Breast epithelium (tissue), 4 donors: ENCODE results near the gene FEZF2. TPM values are rescaled to one million over a fixed set of nuclear protein-coding genes. Genes with fewer than 3 reads are reported as not detected.

Experiments used
- DNase-seq, 2 donors: peaks; one replicate each; pipeline ENCODE4 v3.0.0-alpha.2; 2019; ENCODE audit warnings: low spot score in 2 of 2
- H3K27ac ChIP-seq, 2 donors: fragments of 200-600 bp; sonication (generic) in 1 of 2; one replicate each; pipeline ENCODE4 v1.5.1; 2016 to 2019; ENCODE audit warnings: mild to moderate bottlenecking in 1 of 2
- H3K27me3 ChIP-seq, 2 donors: fragments of 200-600 bp; sonication (generic) in 1 of 2; one replicate each; pipeline versions ENCODE4 v1.5.1 to v1.6.0; 2017 to 2019; ENCODE audit warnings: control low read depth in 1 of 2, mild to moderate bottlenecking in 1 of 2
- H3K36me3 ChIP-seq: fragments of 200-600 bp; one replicate; pipeline ENCODE4 v1.5.1; 2019
- H3K4me1 ChIP-seq, 2 donors: fragments of 200-600 bp; sonication (generic); one replicate each; pipeline ENCODE4 v1.5.1; 2016 to 2019; ENCODE audit warnings: control low read depth in 1 of 2
- H3K4me3 ChIP-seq, 3 donors: fragments of 200-600 bp; sonication (generic); 1 replicate in 2 of 3; 2 replicates in 1 of 3; pipeline ENCODE4 v1.5.1; 2016 to 2019; ENCODE audit warnings: mild to moderate bottlenecking in 3 of 3, moderate library complexity in 2 of 3
- H3K9me3 ChIP-seq, 2 donors: fragments of 200-600 bp; sonication (generic) in 1 of 2; one replicate each; pipeline ENCODE4 v1.5.1; 2016 to 2019; ENCODE audit warnings: control low read depth in 1 of 2
- POLR2A ChIP-seq: fragments of 450-650 bp; IDR thresholded peaks from one replicate; pipeline ENCODE4 v1.6.1; 2016; ENCODE audit warnings: antibody characterized with exemption, mild to moderate bottlenecking, moderate library complexity
- POLR2AphosphoS5 ChIP-seq, 3 donors: sonication (generic); formaldehyde crosslinking; IDR thresholded peaks; one replicate each; pipeline ENCODE4 v1.6.1; 2017; ENCODE audit warnings: antibody characterized with exemption in 3 of 3
- intact Hi-C: fragments of 100-400 bp; cut with DNase I; formaldehyde crosslinking; loops from one replicate; pipeline ENCODE4 v1.15.1; 2023; ENCODE audit warnings: low total_unique reads
- total RNA-seq, 3 donors: library from RNA; depleted of rRNA; stranded (reverse); fragments of >200 nt; gene quantifications; one replicate each; pipeline ENCODE4 v1.1.0, GENCODE V29; 2016
- TF ChIP-seq, protein P1 (sequence below), 3 donors: fragments of 450-650 bp; IDR thresholded peaks; one replicate each; pipeline ENCODE4 v1.5.1; 2016 to 2017; ENCODE audit warnings: antibody characterized with exemption in 3 of 3, mild to moderate bottlenecking in 3 of 3, moderate library complexity in 3 of 3

The FEZF2 gene
- total RNA-seq, 3 donors from 2014 or later, result not detected

- Histone ChIP-seq H3K4me1 (peaks cover 0 to 5% of the 10 kb centered on the region in 2 donors), H3K36me3 (no peaks in the 10 kb centered on the region), H3K9me3 (no peaks in the 10 kb centered on the region), H3K4me3 (peak overlapping the region in 1 of 3 donors; percentile 20), H3K27ac (no peak overlapping the region), H3K27me3 (peaks cover 0 to 97% of the 10 kb centered on the region in 2 donors)
- DNase-seq, result no peak
- intact Hi-C loops, result no loop called here
- no peak for TF ChIP-seq POLR2AphosphoS5 (IDR thresholded peaks at IDR 0.05)
- TF ChIP-seq, protein P1, sequence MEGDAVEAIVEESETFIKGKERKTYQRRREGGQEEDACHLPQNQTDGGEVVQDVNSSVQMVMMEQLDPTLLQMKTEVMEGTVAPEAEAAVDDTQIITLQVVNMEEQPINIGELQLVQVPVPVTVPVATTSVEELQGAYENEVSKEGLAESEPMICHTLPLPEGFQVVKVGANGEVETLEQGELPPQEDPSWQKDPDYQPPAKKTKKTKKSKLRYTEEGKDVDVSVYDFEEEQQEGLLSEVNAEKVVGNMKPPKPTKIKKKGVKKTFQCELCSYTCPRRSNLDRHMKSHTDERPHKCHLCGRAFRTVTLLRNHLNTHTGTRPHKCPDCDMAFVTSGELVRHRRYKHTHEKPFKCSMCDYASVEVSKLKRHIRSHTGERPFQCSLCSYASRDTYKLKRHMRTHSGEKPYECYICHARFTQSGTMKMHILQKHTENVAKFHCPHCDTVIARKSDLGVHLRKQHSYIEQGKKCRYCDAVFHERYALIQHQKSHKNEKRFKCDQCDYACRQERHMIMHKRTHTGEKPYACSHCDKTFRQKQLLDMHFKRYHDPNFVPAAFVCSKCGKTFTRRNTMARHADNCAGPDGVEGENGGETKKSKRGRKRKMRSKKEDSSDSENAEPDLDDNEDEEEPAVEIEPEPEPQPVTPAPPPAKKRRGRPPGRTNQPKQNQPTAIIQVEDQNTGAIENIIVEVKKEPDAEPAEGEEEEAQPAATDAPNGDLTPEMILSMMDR (IDR thresholded peaks at IDR 0.05), result no peak
- no peak for TF ChIP-seq POLR2A
Observed at GRCh38 chr3:62378311-62378789, 5.0 kb upstream of the FEZF2 start.

DNA sequence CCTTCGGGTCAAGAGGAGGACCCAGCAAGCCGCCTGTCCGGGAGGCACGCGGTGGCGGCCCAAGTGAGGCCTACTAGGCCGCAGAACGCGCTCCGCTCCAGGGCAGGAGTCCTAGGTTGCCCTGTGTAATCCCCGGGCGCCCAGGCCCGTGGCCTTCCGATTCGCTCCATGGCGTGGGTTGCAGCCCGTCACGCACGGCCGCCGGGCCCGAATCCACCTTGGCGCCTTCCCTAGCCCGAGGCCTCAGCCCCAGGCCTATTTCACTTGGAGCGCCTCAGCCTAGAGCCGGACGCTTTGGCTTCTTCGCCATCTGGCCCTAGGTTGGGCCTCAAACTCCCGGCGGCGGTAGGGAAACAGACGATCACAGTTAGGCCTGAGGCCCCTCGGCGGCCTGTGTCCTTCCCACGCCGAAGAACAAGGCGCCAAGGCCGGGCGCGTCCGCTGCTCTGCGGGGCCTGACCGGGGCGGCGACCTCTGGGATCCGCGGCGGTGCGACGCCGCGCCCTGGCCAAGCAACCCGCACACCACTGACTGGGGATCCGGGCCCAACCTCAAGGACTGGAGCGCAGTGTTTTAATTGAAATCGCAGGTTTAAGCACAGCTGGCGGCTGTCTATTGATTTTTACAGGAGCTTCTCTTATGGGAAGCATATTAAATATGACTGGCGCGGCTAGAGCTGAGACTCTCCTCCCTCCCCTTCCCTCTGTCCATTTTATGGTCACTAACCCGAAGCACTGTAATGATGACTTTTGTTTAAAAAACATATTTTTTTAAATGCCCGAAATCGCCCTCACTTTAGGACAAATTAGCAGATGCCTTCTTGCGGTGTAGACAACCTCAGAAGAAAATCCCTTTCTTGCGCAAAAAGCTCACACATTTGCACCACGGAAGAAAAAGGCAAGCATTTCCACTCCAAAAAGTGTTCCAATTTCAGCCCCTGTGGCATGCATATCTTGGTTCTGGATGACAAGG, 3.8 kb upstream of the FEZF2 start:
- no peaks in the 10 kb centered on the region for H3K9me3 ChIP-seq
- peaks cover 0 to 99% of the 10 kb centered on the region in 2 donors for H3K27me3 ChIP-seq
- no peak overlapping the region for H3K4me3 ChIP-seq
- H3K4me1 ChIP-seq, result peaks cover 0 to 5% of the 10 kb centered on the region in 2 donors
- DNase-seq, result no peak
- H3K27ac ChIP-seq, result no peak overlapping the region
- intact Hi-C loops, result no loop called here
- TF ChIP-seq POLR2A (no peak), POLR2AphosphoS5 (IDR thresholded peaks at IDR 0.05) (no peak)
- TF ChIP-seq, protein P1 (IDR thresholded peaks at IDR 0.05), result no peak
- no peaks in the 10 kb centered on the region for H3K36me3 ChIP-seq

GRCh38 chr3:62376454-62376720, 3.0 kb upstream of the FEZF2 start:
- DNase-seq, result no peak
- intact Hi-C loops, result no loop called here
- TF ChIP-seq POLR2A (no peak), POLR2AphosphoS5 (IDR thresholded peaks at IDR 0.05) (no peak)
- TF ChIP-seq, protein P1 (IDR thresholded peaks at IDR 0.05), result no peak
- Histone ChIP-seq H3K9me3 (no peaks in the 10 kb centered on the region), H3K4me1 (peaks cover 0 to 5% of the 10 kb centered on the region in 2 donors), H3K36me3 (no peaks in the 10 kb centered on the region), H3K27me3 (peaks cover 0 to 99% of the 10 kb centered on the region in 2 donors), H3K4me3 (no peak overlapping the region), H3K27ac (no peak overlapping the region)

DNA sequence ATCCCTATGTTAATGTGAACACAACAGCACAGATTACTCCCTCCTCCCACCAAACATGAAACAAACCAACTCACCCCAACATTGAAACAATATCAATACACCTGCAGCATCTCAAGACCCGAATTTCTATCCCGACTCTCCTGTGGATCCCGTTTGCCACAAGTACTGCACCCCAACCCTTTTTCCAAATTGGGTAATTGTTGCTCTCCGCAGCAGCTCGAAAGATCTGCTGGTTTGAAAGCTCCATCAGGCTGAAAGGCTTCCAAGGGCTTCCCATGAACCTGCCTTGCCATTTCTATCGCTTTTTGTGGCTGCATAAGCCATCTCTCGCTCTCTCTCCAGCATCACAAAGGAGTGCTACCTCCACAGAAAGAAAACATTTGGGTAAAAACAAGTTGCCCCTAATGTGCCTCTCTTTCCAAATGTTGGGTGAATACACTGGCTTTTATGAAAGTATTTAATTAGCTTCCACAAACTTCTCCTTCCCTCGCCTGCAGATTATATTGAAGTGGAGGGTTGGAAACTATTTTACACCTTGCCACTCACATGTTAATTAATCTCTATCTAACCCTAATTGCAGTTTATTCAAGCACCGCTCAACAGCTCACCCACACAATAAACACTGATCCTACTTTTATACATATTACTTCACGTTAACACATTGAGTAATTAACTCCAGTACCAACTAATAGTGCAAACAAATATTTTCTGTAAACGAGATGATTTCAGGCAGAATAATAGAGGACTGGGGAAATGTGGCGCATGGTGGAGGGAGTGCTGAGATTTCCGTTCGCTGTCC, 2.5 kb upstream of the FEZF2 start:
- peaks cover 0 to 99% of the 10 kb centered on the region in 2 donors for H3K27me3 ChIP-seq
- H3K4me3 ChIP-seq, result no peak overlapping the region
- H3K4me1 ChIP-seq, result peaks cover 0 to 5% of the 10 kb centered on the region in 2 donors
- no peaks in the 10 kb centered on the region for H3K36me3 ChIP-seq
- no peaks in the 10 kb centered on the region for H3K9me3 ChIP-seq
- TF ChIP-seq POLR2A (no peak), POLR2AphosphoS5 (IDR thresholded peaks at IDR 0.05) (no peak)
- TF ChIP-seq, protein P1 (IDR thresholded peaks at IDR 0.05), result no peak
- intact Hi-C loops, result no loop called here
- DNase-seq, result no peak
- H3K27ac ChIP-seq, result no peak overlapping the region
